ENCODE measurements around the gene MAGEB17.
"Not testable (repeated sequence)": the region's sequence is repeated elsewhere in the genome, so short reads cannot be mapped to it uniquely, and the experiment has no call there.

MAGEB17 gene

GRCh38 chrX:16167181-16167580 lies at the start of gene MAGEB17:
Gene MAGEB17 (plus strand): TSS chrX:16167481. CDS start chrX:16170383, 2,902 bp downstream.
- no peak for FAIRE-seq

- FAIRE-seq = no peak
These were observed 47.7 kb upstream of the MAGEB17 start for GRCh38 chrX:16119353-16120220.

- no peak for FAIRE-seq
These were observed 46.9 kb upstream of the MAGEB17 start for GRCh38 chrX:16120431-16120830.

GRCh38 chrX:16123222-16123786 lies 44.0 kb upstream of the MAGEB17 start, which contains the start of gene GRPR:
Gene GRPR (plus strand): TSS chrX:16123565. CDS start chrX:16123954, 389 bp downstream.
- peak; percentile 77 for FAIRE-seq

GRCh38 chrX:16124201-16124600 lies 43.1 kb upstream of the MAGEB17 start:
- FAIRE-seq = no peak

- FAIRE-seq = no peak
These were observed 41.6 kb upstream of the MAGEB17 start for GRCh38 chrX:16125520-16126149.

GRCh38 chrX:16130707-16131106 lies 36.6 kb upstream of the MAGEB17 start:
- no peak for FAIRE-seq

- FAIRE-seq = no peak
These were observed 32.3 kb upstream of the MAGEB17 start for GRCh38 chrX:16134936-16135335.

- no peak for FAIRE-seq
These were observed 31.2 kb upstream of the MAGEB17 start for GRCh38 chrX:16136080-16136479.

- FAIRE-seq = no peak
These were observed 29.7 kb upstream of the MAGEB17 start for GRCh38 chrX:16137416-16138107.

- FAIRE-seq = no peak
These were observed 29.2 kb upstream of the MAGEB17 start for GRCh38 chrX:16138108-16138427.

GRCh38 chrX:16140448-16140847 lies 26.8 kb upstream of the MAGEB17 start:
- no peak for FAIRE-seq

GRCh38 chrX:16140983-16141382 lies 26.3 kb upstream of the MAGEB17 start:
- FAIRE-seq = no peak

GRCh38 chrX:16141422-16142245 lies 25.6 kb upstream of the MAGEB17 start:
- no peak for FAIRE-seq

GRCh38 chrX:16142246-16142558 lies 25.1 kb upstream of the MAGEB17 start:
- no peak for FAIRE-seq

- no peak for FAIRE-seq
These were observed 23.3 kb upstream of the MAGEB17 start for GRCh38 chrX:16143968-16144367.

GRCh38 chrX:16144420-16144819 lies 22.9 kb upstream of the MAGEB17 start:
- FAIRE-seq = no peak

GRCh38 chrX:16145093-16145492 lies 22.2 kb upstream of the MAGEB17 start:
- not testable (repeated sequence) for FAIRE-seq

- FAIRE-seq = no peak
These were observed 21.6 kb upstream of the MAGEB17 start for GRCh38 chrX:16145656-16146055.

- no peak for FAIRE-seq
These were observed 18.4 kb upstream of the MAGEB17 start for GRCh38 chrX:16148896-16149295.

GRCh38 chrX:16155581-16156096 lies 11.6 kb upstream of the MAGEB17 start:
- no peak for FAIRE-seq

GRCh38 chrX:16156692-16157331 lies 10.5 kb upstream of the MAGEB17 start:
- no peak for FAIRE-seq
